Measurements from ENCODE around the gene VRTN.
"Not testable (repeated sequence)": the region's sequence is repeated elsewhere in the genome, so short reads cannot be mapped to it uniquely, and the experiment has no call there.

Gene VRTN, protein sequence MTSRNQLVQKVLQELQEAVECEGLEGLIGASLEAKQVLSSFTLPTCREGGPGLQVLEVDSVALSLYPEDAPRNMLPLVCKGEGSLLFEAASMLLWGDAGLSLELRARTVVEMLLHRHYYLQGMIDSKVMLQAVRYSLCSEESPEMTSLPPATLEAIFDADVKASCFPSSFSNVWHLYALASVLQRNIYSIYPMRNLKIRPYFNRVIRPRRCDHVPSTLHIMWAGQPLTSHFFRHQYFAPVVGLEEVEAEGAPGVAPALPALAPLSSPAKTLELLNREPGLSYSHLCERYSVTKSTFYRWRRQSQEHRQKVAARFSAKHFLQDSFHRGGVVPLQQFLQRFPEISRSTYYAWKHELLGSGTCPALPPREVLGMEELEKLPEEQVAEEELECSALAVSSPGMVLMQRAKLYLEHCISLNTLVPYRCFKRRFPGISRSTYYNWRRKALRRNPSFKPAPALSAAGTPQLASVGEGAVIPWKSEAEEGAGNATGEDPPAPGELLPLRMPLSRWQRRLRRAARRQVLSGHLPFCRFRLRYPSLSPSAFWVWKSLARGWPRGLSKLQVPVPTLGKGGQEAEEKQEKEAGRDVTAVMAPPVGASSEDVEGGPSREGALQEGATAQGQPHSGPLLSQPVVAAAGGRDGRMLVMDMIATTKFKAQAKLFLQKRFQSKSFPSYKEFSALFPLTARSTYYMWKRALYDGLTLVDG

DNA sequence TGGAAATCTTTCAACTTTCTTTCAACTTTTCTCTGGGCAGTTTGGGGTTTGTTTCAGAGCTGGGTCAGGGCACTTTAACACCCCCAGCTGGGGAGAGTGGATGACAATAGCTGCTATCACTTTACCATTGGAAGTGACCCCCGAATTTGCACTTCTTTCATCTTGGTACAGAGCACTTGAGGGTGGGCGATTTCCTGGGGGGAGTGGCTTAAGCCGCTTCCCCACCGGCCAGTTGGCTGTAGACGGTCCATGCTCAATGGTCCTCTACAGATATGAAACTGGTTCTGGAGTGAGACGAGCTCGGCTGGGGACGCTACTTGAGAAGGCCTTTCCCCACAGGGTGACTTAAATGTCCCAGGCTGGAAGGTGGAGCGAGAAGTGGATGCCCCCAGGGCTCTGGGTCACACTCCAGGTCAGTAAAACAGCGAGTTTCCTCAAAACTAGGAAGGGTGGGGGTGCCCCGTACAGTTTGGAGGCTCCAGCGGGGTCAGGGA is at the start of gene VRTN:
VRTN (plus strand) TSS at position 231 of the 494 bp plus-strand sequence. CDS start 8,313 bp downstream, outside the sequence.
- no peak for DNase-seq

DNA sequence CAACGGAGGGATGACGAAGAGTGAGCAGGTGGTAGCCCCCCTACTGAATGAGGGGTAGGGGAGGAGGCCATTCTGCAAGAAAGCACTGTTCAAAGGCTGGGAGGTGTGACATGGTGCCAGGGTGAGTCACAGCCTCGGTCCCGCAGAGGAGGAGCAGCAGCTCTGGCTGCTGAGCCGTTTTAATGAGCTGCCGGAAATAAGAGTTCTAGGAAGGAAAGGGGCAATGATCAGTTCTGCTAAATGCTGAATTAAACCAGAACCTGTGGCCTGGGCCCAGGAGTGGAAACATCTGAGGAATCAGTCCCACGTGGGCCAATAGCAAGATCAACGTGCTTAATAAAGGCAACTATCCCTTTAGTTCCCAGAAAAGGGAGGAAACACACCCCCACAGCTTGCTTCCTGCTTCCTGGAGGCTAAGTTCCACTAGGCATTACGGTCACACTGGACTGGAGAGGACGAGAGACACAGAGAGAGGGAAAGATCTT is 49.2 kb upstream of the VRTN start:
- no peak for DNase-seq

DNA sequence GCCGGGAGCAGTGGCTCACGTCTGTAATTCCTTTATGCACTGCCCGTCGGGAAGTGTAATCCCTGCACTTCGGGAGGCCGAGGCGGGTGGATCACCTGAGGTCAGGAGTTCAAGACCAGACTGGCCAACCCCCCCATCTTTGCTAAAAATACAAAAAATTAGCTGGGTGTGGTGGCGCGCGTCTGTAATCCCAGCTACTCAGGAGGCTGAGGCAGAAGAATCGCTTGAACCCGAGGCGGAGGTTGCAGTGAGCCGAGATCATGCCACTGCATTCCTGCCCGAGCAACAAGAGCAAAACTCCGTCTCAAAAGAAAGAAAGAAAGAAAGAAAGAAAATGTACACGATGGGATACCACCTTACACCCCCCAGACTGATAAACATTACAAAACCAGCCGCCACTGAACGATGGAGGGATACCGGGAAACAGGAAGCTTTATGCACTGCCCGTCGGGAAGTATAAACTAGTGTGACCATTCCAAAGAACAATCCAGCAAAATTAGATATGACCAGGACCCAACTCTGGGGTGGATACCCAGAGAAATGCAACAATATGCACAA is 46.6 kb upstream of the VRTN start:
- DNase-seq: no peak

DNA sequence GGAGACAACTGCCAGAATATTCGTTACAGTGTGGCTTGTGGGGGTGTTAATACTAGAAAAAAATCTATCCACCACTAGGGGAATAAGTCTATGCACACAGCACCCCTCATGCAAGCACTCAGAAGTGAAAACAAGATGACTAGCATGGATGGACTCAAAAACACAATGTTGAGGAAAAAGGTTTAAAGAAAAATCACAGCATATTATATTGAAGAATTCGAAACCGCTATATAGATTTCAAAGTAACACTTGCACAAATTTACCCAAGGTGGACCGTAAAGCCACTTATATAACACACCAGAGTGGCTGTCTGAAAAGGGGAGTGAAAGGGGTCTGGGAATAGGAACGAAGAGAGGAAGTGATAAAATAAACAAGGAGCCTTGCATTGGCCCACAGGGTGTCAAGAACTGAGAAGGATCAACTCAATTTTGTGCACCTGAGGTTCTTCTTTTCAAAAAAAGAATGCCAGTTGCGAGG is 46.1 kb upstream of the VRTN start:
- peak in 2 of 3 experiments; percentile 24 to 81 for DNase-seq

DNA sequence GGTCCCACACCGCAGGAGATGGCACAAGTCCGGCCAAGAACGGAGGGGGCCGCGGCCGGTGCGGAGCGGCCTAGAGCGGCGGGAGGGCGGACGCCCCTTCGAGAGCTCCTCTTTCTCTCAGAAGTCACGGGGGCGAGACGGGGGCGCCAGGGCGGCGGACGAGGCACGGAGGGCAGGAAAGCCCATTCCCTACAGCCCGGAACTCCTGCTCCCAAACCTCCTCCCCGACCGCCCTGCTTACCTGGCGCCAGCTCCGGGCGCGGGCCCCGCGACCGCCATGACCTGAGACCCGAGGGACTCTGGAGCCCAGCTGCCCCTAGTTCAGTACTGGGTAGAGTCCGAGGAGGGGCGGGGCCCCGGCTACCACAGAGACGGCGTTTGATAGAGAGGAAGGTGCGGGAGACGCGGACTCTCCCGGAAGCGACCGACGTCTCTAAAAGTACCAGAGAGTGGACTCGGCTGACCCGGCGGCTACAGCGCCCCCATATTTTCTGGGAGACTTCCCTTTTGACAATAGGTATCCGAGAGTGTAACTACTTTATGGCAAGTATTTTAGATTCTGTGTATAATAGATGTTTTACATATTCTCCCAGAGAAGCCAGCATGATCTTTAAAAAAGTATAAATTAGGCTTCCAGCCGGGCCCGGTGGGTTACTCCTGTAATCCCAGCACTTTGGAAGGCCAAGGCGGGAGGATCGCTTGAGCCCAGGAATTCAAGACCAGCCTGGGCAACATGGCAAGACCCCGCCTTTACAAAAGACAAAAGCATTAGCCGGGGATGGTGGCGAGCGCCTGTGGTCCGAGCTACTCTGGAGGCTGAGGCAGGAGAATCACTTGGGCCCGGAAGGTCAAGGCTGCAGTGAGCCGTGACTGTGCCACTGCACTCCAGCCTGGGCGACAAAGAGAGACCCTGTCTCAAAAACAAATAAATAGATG is 45.4 kb upstream of the VRTN start, which contains the start of gene ABCD4:
ABCD4 (minus strand) TSS at position 301 of the 936 bp plus-strand sequence; CDS start at position 279, 22 bp downstream.
- peak; percentile 96 to 98 (median 97) for DNase-seq

DNA sequence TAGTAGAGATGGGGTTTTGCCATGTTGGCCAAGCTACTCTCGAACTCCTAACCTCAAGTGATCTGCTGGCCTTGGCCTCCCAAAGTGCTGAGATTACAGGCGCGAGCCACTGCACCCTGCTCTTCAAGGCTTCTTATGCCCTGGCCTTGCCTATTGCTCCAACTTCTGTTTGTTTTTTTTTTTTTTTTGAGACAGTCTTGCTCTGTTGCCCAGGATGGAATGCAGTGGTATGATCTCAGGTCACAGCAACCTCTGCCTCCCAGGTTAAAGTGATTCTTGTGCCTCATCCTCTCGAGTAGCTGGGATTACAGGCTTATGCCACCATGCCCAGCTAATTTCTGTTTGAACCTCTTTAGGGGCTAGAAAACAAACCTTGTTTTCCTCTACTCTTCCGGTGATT is 39.6 kb upstream of the VRTN start:
- no peak for DNase-seq

DNA sequence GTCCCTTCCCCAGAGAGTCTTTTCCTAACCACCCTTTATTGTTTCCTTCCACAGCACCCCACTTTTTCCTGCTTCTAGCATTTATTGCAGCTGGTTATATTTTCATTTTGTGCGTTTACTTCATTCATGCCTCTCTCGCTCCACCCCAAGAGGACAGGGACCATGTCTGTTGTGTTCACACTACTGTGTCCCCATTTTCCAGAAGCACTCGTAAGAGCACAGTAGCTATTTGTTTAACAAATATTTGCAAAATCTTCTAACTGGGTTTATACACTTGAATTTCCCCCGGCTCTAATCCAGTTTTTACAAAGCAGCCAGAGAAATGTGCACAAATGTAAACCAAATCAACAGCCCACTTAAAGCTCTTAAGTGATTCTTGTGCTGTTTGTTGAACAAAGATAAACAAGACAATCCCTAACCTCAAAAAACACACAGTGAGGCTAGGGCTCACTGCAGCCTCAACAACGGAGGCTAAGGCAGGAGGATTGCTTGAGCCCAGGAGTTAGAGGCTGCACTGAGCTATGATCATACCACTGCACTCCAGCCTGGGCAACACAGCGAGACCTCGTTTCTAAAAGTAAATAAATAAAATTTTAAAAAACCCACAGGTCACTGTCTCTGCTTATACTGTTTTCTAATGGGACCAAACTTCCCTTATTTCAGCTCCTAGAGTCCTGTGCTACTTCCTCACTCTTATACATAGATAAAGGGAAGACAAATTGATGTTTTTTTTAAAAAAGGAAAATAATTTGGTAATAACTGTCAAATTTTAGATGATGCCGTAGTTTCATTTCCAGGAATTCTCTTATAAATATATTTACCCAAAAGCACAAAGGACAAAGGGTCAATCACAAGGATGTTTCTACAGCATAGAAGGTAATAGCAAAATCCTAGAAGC is 38.9 kb upstream of the VRTN start:
- no peak for DNase-seq

DNA sequence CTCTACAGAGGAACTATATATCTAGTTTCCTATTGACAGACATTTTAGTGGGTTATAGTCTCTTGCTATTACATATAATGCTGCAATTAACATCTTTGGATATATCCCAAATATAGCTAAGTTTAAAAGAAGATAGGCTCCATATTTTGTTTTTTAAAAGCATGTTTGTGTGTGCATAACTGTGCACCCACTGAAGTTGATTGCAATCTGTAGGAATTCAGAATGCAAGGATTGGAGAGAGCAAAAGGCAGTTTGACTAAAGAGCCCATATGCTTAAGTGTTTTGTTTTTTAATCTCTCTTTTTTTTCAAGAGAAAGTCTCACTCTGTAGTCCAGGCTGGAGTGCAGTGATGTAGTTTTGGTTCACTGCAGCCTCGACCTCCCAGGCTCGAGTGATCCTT is 36.1 kb upstream of the VRTN start:
- DNase-seq: no peak

DNA sequence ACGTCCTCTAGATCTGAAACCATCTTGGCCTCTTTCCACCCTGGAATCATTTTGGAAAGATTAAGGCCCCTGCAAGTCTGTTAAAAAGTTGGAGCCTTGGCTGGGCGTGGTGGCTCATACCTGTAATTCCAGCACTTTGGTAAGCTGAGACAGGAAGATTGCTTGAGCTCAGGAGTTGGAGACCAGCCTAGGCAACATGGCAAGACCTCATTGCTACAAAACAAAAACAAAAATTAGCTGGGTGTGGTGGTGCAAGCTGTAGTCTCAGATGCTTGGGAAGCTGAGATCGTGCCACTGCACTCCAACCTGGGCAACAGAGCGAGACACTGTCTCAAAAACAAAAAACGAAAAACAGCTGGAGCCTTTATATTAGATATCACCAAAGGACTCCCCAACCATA is 34.7 kb upstream of the VRTN start:
- no peak for DNase-seq

DNA sequence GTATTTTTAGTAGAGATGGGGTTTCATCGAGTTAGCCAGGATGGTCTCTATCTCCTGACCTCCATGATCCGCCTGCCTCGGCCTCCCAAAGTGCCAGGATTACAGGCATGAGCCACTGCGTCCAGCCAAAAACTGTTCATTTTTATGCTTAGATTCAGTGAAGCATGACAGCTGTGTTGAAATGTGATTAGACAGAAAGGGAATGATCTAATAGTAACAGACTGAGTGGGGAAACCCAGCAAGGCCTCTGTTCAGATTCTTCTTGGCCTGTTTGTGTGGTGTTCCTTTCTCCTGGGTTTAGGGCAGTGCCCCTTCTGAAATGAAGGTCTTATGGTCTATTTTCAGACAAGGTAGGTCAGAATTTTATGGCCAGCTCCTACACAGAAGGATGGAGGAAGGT is 33.7 kb upstream of the VRTN start:
- DNase-seq: no peak

DNA sequence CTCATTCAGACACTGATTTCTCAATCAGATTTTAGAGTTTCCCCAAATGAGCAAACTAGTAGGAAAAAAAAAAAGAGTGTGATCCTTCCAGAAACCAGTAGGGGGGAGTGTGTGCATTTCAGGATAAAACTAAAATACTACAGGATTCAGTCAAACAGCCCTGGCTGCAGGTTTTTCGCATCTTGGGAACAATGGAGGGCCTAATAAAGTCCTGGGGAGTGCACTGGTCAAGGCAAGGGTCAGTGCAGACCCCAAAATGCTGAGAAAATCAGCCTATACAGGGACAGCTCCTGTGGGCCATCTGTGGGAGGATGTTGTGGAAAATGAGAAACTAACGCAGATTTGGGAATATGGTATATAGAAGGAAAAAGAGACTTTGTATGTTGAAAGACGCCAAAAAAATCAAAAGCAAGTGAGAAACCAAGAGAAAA is 23.3 kb upstream of the VRTN start:
- DNase-seq: peak in 2 of 3 experiments; percentile 11 to 49

DNA sequence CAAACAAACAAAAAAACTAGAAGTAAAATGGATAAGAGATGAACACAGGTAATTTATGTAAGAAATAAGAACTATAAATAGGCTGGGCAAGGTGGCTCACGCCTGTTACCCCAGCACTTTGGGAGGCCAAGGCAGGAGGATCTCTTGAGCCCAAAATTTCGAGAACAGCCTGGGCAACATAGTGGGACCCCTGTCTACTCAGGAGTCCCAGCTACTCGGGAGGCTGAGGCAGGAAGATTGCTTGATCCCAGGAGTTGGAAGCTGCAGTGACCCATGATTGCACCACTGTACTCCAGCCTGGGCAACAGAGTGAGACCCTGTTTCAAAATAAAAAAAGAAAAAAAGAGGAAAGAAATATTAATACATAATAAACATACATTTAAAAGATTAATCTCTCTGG is 22.8 kb upstream of the VRTN start:
- DNase-seq: no peak

DNA sequence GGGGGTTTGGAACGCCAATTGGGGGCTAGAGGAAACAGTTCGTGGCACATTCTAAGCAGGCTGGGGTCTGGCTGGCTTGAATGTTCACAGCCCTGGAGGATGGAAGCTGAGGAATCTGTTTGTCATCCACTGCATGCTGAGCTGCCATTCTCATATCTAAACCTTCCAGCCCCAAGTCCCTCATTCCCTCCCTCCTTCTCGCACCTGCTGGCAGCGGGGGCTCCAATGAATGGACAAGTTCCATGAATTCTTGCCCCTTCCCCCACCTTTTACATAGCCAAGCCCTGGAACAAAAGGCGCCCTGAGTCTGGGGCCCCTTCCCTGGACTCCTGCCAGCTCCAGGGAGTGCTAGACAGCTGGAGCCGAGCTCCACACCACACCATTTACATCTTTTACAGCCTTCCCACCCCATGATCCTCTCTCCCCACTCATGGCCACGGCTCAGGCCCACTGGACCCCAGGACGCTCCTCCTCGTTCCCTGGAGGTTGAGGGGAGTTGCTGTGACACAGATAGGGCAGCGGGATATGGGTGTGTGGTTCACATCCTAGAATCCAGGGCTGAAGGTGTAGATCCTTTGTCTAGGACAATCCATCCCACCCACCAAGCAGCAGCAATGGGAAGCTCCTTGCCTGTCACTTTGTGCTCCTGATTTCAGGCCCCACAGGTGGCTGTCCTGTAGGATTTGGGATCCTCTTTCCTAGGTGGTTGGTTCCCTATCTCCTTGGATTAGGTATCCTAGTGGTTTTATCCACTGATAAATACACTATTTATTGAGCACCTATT is 21.7 kb upstream of the VRTN start:
- DNase-seq: peak in 2 of 3 experiments; percentile 61 to 90

DNA sequence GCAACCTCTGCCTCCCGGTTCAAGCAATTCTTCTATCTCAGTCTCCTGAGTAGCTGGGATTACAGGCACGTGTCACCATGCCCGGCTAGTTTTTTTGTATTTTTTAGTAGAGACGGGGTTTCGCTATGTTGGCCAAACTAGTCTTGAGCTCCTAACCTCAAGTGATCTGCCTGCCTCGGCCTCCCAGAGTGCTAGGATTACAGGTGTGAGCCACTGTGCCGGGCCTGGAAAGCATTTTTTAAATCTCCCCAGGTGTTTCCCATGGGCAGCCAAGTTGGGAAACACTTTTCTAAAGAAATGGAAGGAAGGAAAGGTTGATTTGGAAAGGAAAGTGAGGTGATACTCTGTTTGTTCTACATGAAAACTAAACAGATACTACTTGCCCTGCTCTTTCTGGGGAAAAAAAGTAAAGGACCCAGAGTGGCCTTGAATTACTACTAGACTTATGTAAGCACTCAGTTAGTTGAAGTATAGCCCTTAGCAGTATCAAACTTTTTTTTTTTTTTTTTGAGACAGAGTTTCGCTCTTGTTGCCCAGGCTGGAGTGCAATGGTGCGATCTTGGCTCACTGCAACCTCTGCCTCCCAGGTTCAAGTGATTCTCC is 18.2 kb upstream of the VRTN start:
- not testable (repeated sequence) for DNase-seq

DNA sequence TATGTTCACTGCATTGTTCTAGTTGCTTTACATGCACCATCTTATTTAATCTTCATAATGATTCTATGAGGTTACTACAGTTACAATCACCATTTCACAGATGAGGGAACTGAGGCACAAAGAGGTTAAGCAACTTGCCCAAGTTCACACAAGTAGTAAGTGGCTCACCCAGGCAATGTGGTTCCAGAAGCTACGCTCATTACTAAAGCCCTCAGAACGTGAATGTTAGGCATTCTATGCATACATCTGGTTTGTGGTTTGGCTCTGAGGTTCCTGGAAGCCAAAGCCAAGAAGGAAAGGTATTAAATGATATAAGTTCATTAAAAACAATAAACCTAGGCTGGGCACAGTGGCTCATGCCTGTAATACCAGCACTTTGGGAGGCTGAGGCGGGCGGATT is 14.4 kb upstream of the VRTN start:
- no peak for DNase-seq

DNA sequence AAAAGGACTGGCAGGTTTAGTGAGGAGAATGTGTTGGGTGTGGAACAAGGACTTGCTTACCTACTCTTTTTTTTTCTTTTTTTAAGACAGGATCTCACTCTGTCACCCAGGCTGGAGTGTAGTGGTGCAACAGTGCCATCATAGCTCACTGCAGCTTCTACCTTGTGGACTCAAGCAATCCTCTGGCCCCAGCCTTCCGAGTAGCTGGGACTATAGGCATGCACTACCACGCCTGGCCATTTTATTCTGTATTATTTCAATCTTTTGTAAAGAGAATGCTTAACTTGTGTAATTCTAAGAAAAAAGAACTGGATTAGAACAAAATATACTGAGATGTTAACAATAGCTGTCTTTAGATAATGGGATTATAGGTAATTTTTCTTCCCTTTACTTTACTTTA is 1.9 kb upstream of the VRTN start:
- DNase-seq: no peak

DNA sequence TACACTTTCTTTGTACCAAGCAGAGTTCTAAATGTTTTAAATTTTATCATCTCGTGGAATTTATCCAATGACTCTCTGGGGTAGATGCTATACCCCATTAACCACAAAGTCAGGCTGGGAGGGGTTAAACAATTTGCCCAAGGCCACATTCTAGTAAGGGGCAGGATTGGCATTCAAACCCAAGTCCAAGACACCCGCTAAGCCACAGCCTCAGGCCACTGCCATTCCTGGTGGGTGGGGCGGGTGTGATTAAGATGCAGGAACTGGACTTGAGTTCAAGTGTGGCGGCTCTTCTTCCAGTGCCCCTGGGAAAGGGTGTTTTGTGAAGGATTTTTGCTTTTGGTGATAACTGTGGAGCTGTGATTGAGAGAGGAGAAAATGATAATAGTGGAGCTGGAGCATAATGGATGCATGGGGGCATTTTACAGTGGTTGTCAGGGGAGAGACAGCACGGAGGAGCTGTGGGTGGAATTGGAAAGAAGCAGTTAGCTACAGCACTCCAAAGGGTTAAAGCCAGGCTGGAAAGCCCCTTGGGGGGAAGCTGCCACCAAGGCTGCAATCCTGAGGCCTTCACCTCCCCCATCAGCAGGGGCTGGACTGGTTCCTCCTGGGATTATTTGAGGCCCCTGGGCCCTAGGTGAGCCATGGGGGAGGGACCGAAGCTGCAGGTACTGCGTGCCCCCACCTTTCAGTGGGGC is 1.0 kb upstream of the VRTN start:
- DNase-seq: no peak

DNA sequence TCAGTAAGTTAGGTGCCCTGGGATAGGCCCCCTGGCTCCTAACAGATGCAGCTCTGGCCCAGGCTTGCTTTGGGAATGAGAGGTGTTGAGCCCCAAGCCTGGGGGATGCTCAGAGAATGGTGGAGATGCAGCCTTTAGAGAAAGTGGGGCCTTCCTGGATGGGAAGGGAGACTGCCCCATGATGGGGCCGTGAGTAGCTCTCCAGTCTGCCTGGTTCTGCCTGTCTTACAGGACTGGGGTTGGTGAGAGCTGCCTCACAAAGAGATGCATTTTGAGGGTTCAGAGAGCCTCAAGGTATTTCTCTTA is 523 bp upstream of the VRTN start:
- no peak for DNase-seq

DNA sequence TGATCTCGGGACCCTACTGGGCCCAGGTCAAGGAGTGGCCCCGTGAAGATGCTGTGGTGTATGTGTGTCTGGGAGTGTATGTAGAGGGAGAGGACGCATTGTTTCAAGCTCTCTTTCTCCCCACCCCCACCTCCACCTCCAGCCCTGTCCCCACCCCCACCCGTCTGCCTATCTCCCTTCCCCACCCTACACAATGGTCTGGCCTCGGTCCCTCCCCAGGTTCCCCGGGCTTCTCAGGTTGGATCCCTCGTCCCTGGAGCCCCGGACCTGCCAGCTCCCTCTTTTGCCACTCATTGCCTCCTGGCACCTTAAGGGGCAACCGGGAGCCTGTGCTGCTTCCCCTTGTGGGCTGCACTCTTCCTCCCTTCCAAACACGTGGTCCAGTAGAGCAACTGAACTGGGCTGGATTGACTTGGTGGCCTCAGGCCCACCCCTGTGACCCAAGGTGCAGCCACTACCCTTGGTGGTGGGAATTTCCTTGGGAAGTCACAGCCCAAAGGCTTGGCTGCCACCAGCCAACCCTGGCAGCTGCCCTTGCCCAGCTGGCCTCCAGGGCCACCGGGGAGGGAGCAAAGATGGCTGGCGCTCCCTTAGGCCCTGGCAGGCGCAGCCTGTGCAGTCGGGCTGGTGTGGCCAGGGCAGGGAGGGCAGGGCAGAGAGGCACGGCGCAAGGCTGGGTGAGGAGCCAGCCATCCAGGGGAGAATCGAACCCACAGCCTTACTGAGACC is 628 bp downstream of the VRTN start:
- DNase-seq: no peak

Data from NCI-H1417 (cell line).